HG02571 (cell line): Measurements from ENCODE around the gene NPAS3.
"Not testable (repeated sequence)": the region's sequence is repeated elsewhere in the genome, so short reads cannot be mapped to it uniquely, and the experiment has no call there.

ENCODE experiments used
- ATAC-seq: cut with Tn5 transposase; IDR thresholded peaks from one replicate; pipeline ENCODE4 v1.9.1; 2021; ENCODE audit warnings: mild to moderate bottlenecking, moderate library complexity; ENCODE audit not compliant: unreplicated experiment

Gene NPAS3

GRCh38 chr14:33068040-33068439 lies 129.4 kb downstream of the NPAS3 start:
- ATAC-seq, result no peak

- ATAC-seq, result no peak
Observed at GRCh38 chr14:33068626-33069025, 129.9 kb downstream of the NPAS3 start.

DNA sequence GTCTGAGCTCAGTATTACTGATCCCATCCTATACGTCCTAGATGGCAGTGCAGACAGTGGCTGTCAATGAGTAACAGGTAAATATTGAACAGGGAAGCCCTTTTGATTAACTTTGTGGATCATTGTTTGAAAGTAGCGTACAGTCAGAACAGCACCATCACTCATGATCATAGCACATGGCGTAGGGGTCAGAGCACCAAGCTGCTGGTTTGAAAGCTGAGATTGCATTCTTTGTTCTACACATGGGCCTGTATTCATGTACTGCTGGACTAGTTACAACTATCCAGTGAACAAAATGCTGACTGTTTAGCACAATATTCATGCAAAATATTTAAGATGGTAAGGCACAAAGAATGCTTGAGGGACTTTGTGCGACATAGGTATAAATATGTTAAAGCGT lies 131.8 kb downstream of the NPAS3 start:
- no peak for ATAC-seq

DNA sequence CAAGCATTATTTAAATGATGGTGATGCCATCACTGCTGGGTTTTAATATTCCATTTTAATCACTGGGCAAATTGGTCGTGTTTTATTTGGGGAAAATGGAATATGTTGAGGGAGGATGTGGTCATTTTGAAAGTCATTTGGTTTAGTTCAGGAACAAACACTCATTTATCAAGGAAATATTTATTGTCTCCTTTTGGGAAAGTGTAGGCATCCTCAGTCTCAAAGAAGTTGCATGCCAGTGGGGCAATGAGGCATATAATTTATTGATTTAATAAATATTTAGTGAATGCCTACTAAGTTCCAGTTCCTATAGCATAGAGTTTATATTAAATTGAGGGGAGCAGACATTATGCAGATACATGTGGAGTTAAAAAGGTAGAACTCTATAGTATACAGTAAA lies 134.3 kb downstream of the NPAS3 start:
- ATAC-seq, result no peak

- no peak for ATAC-seq
Observed at GRCh38 chr14:33081259-33081658, 142.6 kb downstream of the NPAS3 start.

GRCh38 chr14:33085799-33086198 lies 147.1 kb downstream of the NPAS3 start:
- ATAC-seq, result no peak

- ATAC-seq, result not testable (repeated sequence)
Observed at GRCh38 chr14:33088274-33088673, 149.6 kb downstream of the NPAS3 start.

- no peak for ATAC-seq
Observed at GRCh38 chr14:33098016-33098415, 159.3 kb downstream of the NPAS3 start.

GRCh38 chr14:33103489-33103888 lies 164.8 kb downstream of the NPAS3 start:
- no peak for ATAC-seq

DNA sequence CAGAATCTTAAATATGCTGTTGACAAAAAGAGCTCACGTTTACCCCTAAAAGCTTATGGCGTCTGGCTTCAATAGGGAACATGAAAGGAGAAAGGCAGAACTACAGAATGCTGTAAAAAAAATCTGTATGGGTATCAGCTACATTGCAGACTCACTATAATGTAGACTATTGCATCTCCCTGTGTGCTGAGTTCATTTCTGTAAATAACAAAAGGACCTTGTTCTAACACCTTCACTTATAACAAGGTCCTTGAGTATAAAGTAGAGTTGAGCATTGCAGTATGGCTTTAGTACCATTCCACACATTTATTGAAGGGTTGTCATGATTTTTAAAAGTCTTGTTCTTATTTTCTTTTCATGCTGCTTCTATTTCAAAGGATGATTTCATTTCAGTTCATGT lies 165.3 kb downstream of the NPAS3 start:
- no peak for ATAC-seq

GRCh38 chr14:33110737-33111443 lies 172.2 kb downstream of the NPAS3 start:
- ATAC-seq, result no peak

DNA sequence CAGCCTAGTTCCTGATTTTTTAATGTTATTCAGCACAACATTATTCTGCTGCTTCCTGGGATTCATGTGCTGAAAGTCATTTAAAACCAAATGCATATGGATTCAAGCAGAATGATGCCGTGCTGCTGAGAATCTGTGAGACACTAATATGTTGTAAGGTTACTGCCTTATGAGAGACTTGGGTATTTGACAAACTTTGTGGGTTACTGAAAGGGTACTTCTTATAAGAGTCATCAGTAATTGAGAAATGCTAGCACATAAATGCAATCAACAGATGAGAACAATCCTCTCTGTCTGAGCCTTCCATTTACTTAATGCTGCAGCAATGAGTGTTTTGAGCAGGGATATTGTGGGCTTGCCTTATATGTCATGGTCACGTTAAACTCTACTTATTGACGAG lies 175.7 kb downstream of the NPAS3 start:
- ATAC-seq, result no peak

DNA sequence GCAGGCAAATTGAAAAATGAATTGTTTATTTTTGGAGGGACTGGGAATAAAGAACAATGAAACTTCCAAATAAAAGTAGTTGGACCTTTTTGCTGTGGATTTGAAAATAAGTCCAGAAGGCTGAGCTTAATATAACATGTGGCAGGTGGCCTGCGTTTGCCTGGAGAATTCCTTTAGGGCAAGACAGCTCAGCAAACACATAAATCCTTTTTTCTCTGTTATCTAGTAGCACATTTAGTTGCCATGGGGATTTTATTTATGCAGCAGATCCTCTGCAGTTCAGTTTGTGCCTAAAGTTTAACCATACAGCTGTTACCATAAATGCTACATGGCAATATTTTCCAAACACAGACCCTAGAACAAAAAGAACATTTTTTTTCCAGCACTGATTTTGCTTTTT lies 180.0 kb downstream of the NPAS3 start:
- no peak for ATAC-seq

GRCh38 chr14:33120341-33120740 lies 181.7 kb downstream of the NPAS3 start:
- ATAC-seq, result no peak

GRCh38 chr14:33120966-33121365 lies 182.3 kb downstream of the NPAS3 start:
- no peak for ATAC-seq

DNA sequence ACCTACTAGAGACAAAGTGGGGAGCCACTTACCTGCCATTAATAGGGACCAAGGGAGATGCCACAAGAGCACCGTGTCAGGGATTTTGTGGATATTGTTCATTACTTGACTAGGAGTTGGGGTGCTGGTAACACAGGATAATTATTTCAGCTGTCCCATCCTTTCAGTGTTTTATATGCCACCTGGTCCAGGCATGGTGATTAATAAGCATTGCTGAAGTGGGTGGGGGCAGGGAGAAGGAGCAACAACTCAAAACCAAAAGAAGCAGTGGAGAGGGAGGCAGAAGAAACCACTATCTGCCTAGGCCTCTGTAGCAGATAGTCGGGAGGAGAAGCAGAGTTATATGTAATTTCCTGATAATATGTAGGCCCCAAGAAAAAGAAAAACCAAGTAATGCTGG lies 184.6 kb downstream of the NPAS3 start:
- ATAC-seq, result no peak

GRCh38 chr14:33126433-33126832 lies 187.8 kb downstream of the NPAS3 start:
- ATAC-seq, result no peak

DNA sequence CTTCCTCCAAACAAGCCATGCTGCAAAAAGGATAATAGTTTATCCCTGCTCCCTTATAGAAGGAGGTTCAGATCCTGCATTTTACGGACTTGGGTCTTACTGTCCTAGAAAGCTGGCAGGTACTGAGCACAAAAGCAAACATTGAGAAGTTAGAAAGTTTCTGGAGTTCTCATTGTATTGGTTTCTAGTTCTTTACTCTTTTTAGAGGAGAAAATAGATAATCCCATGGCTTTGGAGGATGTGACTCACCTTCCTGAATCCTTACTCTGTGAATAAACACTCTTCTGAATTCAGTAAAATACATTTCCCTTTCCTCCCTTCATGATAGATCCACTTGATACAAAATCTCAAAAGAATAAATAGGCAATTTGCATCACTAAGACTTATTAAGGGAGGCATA lies 188.9 kb downstream of the NPAS3 start:
- ATAC-seq, result no peak

GRCh38 chr14:33131801-33132200 lies 193.1 kb downstream of the NPAS3 start:
- no peak for ATAC-seq

GRCh38 chr14:33134162-33134561 lies 195.5 kb downstream of the NPAS3 start:
- no peak for ATAC-seq

DNA sequence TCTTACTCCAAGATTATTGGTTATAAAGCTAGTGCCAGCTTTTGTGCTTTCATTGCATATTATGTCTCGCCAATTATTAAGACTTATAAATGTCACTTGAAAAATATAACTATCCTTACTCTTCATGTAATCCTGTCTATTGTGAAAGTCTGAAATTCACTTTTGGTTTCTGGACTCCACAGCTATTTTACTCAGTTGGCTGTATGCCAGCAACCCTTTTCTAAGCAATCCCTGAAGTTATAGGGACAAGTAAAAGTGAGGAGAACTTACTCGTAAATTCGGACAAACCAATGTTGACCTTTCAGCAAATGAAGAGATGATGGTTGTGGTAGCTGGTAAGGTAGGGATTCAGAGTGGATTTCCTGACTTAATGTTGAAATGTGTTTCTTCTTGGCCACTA lies 196.3 kb downstream of the NPAS3 start:
- ATAC-seq, result no peak

- ATAC-seq, result no peak
Observed at GRCh38 chr14:33150666-33151428, 212.2 kb downstream of the NPAS3 start.

DNA sequence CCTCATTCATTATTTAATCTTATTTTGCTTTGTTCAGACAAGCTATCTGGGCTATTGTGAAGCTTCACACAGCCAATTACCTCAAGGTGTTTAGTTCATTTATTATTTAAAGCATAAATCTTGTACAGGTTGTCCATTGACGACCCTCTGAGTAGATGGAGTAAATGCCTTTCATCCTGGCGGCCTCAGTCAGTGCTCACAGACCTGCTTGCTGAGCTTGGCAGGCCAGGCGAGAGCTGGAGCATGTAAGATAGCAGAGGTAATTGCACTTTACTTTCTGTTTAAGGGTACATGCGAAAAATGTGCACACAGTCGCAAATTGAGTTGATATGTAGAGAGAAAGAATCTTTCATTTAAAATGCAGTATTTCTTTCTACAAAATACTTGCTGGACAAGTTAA lies 224.4 kb downstream of the NPAS3 start:
- no peak for ATAC-seq
